ENCODE results near the gene TPCN2.

- peak; percentile 92 for TF ChIP-seq POLR2AphosphoS5 (IDR thresholded peaks at IDR 0.05; ENCODE audit: low read depth, low read length)
- TF ChIP-seq, protein P1, sequence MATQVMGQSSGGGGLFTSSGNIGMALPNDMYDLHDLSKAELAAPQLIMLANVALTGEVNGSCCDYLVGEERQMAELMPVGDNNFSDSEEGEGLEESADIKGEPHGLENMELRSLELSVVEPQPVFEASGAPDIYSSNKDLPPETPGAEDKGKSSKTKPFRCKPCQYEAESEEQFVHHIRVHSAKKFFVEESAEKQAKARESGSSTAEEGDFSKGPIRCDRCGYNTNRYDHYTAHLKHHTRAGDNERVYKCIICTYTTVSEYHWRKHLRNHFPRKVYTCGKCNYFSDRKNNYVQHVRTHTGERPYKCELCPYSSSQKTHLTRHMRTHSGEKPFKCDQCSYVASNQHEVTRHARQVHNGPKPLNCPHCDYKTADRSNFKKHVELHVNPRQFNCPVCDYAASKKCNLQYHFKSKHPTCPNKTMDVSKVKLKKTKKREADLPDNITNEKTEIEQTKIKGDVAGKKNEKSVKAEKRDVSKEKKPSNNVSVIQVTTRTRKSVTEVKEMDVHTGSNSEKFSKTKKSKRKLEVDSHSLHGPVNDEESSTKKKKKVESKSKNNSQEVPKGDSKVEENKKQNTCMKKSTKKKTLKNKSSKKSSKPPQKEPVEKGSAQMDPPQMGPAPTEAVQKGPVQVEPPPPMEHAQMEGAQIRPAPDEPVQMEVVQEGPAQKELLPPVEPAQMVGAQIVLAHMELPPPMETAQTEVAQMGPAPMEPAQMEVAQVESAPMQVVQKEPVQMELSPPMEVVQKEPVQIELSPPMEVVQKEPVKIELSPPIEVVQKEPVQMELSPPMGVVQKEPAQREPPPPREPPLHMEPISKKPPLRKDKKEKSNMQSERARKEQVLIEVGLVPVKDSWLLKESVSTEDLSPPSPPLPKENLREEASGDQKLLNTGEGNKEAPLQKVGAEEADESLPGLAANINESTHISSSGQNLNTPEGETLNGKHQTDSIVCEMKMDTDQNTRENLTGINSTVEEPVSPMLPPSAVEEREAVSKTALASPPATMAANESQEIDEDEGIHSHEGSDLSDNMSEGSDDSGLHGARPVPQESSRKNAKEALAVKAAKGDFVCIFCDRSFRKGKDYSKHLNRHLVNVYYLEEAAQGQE (IDR thresholded peaks at IDR 0.05; ENCODE audit: low read depth), result no peak
- no peak for TF ChIP-seq EGR1 (IDR thresholded peaks at IDR 0.05; ENCODE audit: low read depth)
- no peak for TF ChIP-seq EZH2 (IDR thresholded peaks at IDR 0.05)
- peak; percentile 80 for TF ChIP-seq POLR2A (IDR thresholded peaks at IDR 0.05; ENCODE audit: borderline replicate concordance, extremely low read depth, insufficient read depth, insufficient read length)
These were observed at the start of gene TPCN2 for GRCh38 chr11:69048694-69049489.
